Neuronal stem cell (in vitro differentiated cells): Measurements from ENCODE around the gene SARS1.

Experiments
- DNase-seq: peaks from one replicate; pipeline ENCODE4 v3.0.0-alpha.2; 2013; ENCODE audit warnings: low spot score
- H2AFZ ChIP-seq: one replicate; pipeline ENCODE4 v1.6.1; 2013; ENCODE audit warnings: mild to moderate bottlenecking, low read length, inconsistent platforms
- H2AK5ac ChIP-seq: 2 replicates; pipeline ENCODE4 v1.6.1; 2013; ENCODE audit warnings: low read depth, mild to moderate bottlenecking, inconsistent platforms, low read length, moderate library complexity, mixed read lengths
- H2BK120ac ChIP-seq: 2 replicates; pipeline ENCODE4 v1.6.1; 2013; ENCODE audit warnings: low read depth, mild to moderate bottlenecking, inconsistent platforms, low read length, moderate library complexity, mixed read lengths
- H2BK12ac ChIP-seq: one replicate; pipeline ENCODE4 v1.6.1; 2013; ENCODE audit warnings: low read length, inconsistent platforms
- H2BK15ac ChIP-seq: 2 replicates; pipeline ENCODE4 v1.6.1; 2013; ENCODE audit warnings: mild to moderate bottlenecking, low read length, inconsistent platforms, mixed read lengths
- H2BK5ac ChIP-seq: one replicate; pipeline ENCODE4 v1.6.1; 2013; ENCODE audit warnings: inconsistent platforms, mild to moderate bottlenecking, low read length, moderate library complexity
- H3K14ac ChIP-seq: one replicate; pipeline ENCODE4 v1.6.1; 2013; ENCODE audit warnings: low read length, inconsistent platforms
- H3K18ac ChIP-seq: 2 replicates; pipeline ENCODE4 v1.6.1; 2013; ENCODE audit warnings: low read length, inconsistent platforms
- H3K23ac ChIP-seq: 2 replicates; pipeline ENCODE4 v1.6.1; 2013; ENCODE audit warnings: low read depth, mild to moderate bottlenecking, mixed read lengths, low read length, inconsistent platforms; ENCODE audit not compliant: poor library complexity
- H3K27ac ChIP-seq: replicated peaks from 3 replicates; pipeline ENCODE4 v1.5.1; 2013; ENCODE audit warnings: low read length, inconsistent platforms
- H3K27me3 ChIP-seq, 3 experiments: 2 replicates each; pipeline ENCODE4 v1.6.1; 2013; ENCODE audit warnings: low read length in 3 of 3, mild to moderate bottlenecking in 2 of 3, inconsistent platforms in 1 of 3, low read depth in 1 of 3, mixed read lengths in 1 of 3, moderate library complexity in 1 of 3; ENCODE audit not compliant: control insufficient read depth in 3 of 3, insufficient read depth in 3 of 3
- H3K36me3 ChIP-seq, 2 donors: replicated peaks in 1 of 2; 2 replicates each; pipeline ENCODE4 v1.6.1; 2013; ENCODE audit warnings: low read length in 2 of 2; ENCODE audit not compliant: control insufficient read depth in 2 of 2, insufficient read depth in 2 of 2
- H3K4ac ChIP-seq: 2 replicates; pipeline ENCODE4 v1.6.1; 2013; ENCODE audit warnings: inconsistent platforms, mild to moderate bottlenecking, low read length, moderate library complexity
- H3K4me1 ChIP-seq, 2 donors: 1 replicate in 1 of 2; 2 replicates in 1 of 2; pipeline ENCODE4 v1.6.1; 2013; ENCODE audit warnings: low read length in 2 of 2, low read depth in 1 of 2; ENCODE audit not compliant: control insufficient read depth in 2 of 2, insufficient read depth in 1 of 2
- H3K4me2 ChIP-seq: one replicate; pipeline ENCODE4 v1.6.1; 2013; ENCODE audit warnings: mild to moderate bottlenecking, low read length, inconsistent platforms; ENCODE audit not compliant: insufficient read depth, poor library complexity, severe bottlenecking
- H3K4me3 ChIP-seq, 2 donors: 2 replicates each; pipeline ENCODE4 v1.5.1; 2013; ENCODE audit warnings: low read length in 2 of 2, mild to moderate bottlenecking in 2 of 2, inconsistent platforms in 1 of 2, moderate library complexity in 1 of 2
- H3K79me1 ChIP-seq: one replicate; pipeline ENCODE4 v1.6.1; 2013; ENCODE audit warnings: low read depth, mild to moderate bottlenecking, inconsistent platforms, low read length, moderate library complexity
- H3K9ac ChIP-seq: one replicate; pipeline ENCODE4 v1.6.1; 2013; ENCODE audit warnings: mild to moderate bottlenecking, low read depth, low read length, inconsistent platforms; ENCODE audit not compliant: poor library complexity
- H3K9me3 ChIP-seq, 2 donors: replicated peaks in 1 of 2; 2 replicates each; pipeline versions ENCODE3 to v1.6.1; 2013; ENCODE audit warnings: low read length in 2 of 2, mild to moderate bottlenecking in 2 of 2, inconsistent platforms in 1 of 2, low read depth in 1 of 2, mixed read lengths in 1 of 2, moderate library complexity in 1 of 2; ENCODE audit not compliant: control insufficient read depth in 2 of 2, insufficient read depth in 1 of 2
- H4K8ac ChIP-seq: one replicate; pipeline ENCODE4 v1.6.1; 2013; ENCODE audit warnings: low read depth, mild to moderate bottlenecking, inconsistent platforms, low read length, moderate library complexity
- H4K91ac ChIP-seq: one replicate; pipeline ENCODE4 v1.6.1; 2013; ENCODE audit warnings: low read length, low read depth, mild to moderate bottlenecking, inconsistent platforms; ENCODE audit not compliant: poor library complexity
- whole genome bisulfite sequencing, 2 donors: extraction: QIAGEN DNeasy Blood & Tissue Kit; methylation state at CpG; one replicate each; pipeline ENCODE4 v1.1.7; 2013; ENCODE audit warnings: missing lambda C conversion rate in 2 of 2, mixed read lengths in 1 of 2; ENCODE audit not compliant: insufficient read length in 2 of 2, insufficient replicate concordance in 1 of 2; ENCODE audit errors: extremely low coverage in 2 of 2; 5-methylcytosine and 5-hydroxymethylcytosine counted together

The SARS1 gene

DNA sequence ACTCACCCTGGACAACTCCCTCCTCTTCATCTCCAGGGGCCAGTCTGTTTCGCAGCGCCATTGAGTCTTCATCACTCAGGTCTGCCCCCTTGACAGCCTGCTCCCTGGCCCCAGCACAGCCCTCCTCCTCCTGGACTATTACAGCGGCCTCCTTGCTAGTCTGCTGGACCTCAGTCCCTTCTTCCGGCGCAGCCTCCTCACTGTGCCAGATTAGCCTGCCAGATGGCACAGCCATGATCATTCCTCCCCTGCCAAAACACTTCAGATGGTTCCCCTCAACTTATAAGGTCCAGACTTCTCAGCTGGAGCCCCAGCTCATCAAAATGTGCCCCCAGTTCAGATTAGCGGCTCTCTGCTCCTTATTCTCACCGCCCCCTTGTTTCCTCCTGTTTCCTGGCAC lies 28.7 kb downstream of the SARS1 start:
- no peak overlapping the region for H2AFZ ChIP-seq
- WGBS, 2 donors = no CpG with 5 or more reads among the region's 7 CpGs

DNA sequence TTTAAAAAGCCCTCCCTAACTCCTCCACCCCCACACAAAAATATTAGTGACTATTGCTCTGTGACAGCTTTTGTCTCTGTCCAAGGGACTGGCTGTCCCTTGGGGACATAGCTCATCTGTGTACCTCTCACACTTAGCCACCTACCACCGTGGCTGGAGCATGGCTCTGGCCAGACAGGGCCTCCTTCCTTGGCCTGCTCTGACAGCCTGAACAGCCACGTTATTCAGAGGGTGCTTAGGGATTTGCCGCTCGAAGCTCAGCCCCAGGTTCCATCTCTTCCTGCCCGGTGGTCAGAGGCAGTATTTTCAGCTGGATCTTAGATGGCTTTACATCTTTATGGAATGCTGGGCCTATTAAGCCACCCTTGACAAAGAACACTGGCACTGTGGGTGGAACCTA lies 29.5 kb downstream of the SARS1 start:
- H2AFZ ChIP-seq = no peak overlapping the region
- no peaks in the 10 kb centered on the region for H3K27me3 ChIP-seq
- DNase-seq = no peak
- no peak overlapping the region for H2BK5ac ChIP-seq
- H4K8ac ChIP-seq = no peak overlapping the region
- H3K23ac ChIP-seq = no peak overlapping the region
- H3K4me1 ChIP-seq = peaks cover 18 to 25% of the 10 kb centered on the region in 2 donors
- H3K14ac ChIP-seq = no peak overlapping the region
- H3K27ac ChIP-seq = no peak overlapping the region
- H3K18ac ChIP-seq = peak overlapping the region; percentile 58
- H3K9ac ChIP-seq = peak overlapping the region; percentile 56
- H4K91ac ChIP-seq = no peak overlapping the region
- H2BK120ac ChIP-seq = no peak overlapping the region
- H3K4me3 ChIP-seq = no peak overlapping the region
- WGBS, 2 donors = no CpG with 5 or more reads among the region's 5 CpGs
- peaks cover 5 to 22% of the 10 kb centered on the region in 2 donors for H3K36me3 ChIP-seq
- no peak overlapping the region for H2AK5ac ChIP-seq
- H3K9me3 ChIP-seq = no peaks in the 10 kb centered on the region
- H2BK12ac ChIP-seq = no peak overlapping the region
- H3K4ac ChIP-seq = no peak overlapping the region
- no peaks in the 10 kb centered on the region for H3K79me1 ChIP-seq
- no peak overlapping the region for H2BK15ac ChIP-seq
- H3K4me2 ChIP-seq = no peak overlapping the region

More for the DNA sequence above, 28.7 kb downstream of the SARS1 start:
- H3K27me3 ChIP-seq = no peaks in the 10 kb centered on the region
- H2BK12ac ChIP-seq = no peak overlapping the region
- H3K27ac ChIP-seq = no peak overlapping the region
- H4K8ac ChIP-seq = no peak overlapping the region
- peak overlapping the region; percentile 5 for H3K18ac ChIP-seq
- H2AK5ac ChIP-seq = no peak overlapping the region
- no peak overlapping the region for H2BK5ac ChIP-seq
- H2BK120ac ChIP-seq = no peak overlapping the region
- H3K79me1 ChIP-seq = no peaks in the 10 kb centered on the region
- H3K9ac ChIP-seq = no peak overlapping the region
- H4K91ac ChIP-seq = no peak overlapping the region
- peaks cover 15 to 26% of the 10 kb centered on the region in 2 donors for H3K4me1 ChIP-seq
- DNase-seq = no peak
- H3K4ac ChIP-seq = no peak overlapping the region
- H3K23ac ChIP-seq = no peak overlapping the region
- no peak overlapping the region for H2BK15ac ChIP-seq
- H3K4me3 ChIP-seq = no peak overlapping the region
- peaks cover 12 to 30% of the 10 kb centered on the region in 2 donors for H3K36me3 ChIP-seq
- H3K4me2 ChIP-seq = no peak overlapping the region
- no peaks in the 10 kb centered on the region for H3K9me3 ChIP-seq
- no peak overlapping the region for H3K14ac ChIP-seq

GRCh38 chr1:109243860-109244552 lies 30.3 kb downstream of the SARS1 start:
- H2BK15ac ChIP-seq = no peak overlapping the region
- no peak overlapping the region for H3K14ac ChIP-seq
- H3K9me3 ChIP-seq = no peaks in the 10 kb centered on the region
- H3K4me2 ChIP-seq = no peak overlapping the region
- no CpG with 5 or more reads among the region's 8 CpGs for WGBS, 2 donors
- no peak overlapping the region for H3K4me3 ChIP-seq
- no peak overlapping the region for H3K27ac ChIP-seq
- no peak overlapping the region for H3K18ac ChIP-seq
- DNase-seq = no peak
- H4K8ac ChIP-seq = no peak overlapping the region
- no peak overlapping the region for H4K91ac ChIP-seq
- peaks cover under 1 to 14% of the 10 kb centered on the region in 2 donors for H3K36me3 ChIP-seq
- H3K27me3 ChIP-seq = no peaks in the 10 kb centered on the region
- H2AFZ ChIP-seq = no peak overlapping the region
- H2BK12ac ChIP-seq = no peak overlapping the region
- peaks cover 19 to 28% of the 10 kb centered on the region in 2 donors for H3K4me1 ChIP-seq
- H3K4ac ChIP-seq = no peak overlapping the region
- no peak overlapping the region for H3K9ac ChIP-seq
- no peak overlapping the region for H2BK120ac ChIP-seq
- H2AK5ac ChIP-seq = no peak overlapping the region
- no peaks in the 10 kb centered on the region for H3K79me1 ChIP-seq
- H2BK5ac ChIP-seq = no peak overlapping the region
- no peak overlapping the region for H3K23ac ChIP-seq

GRCh38 chr1:109246141-109246551 lies 32.4 kb downstream of the SARS1 start:
- Histone ChIP-seq H3K9me3 (peaks cover 9 to 10% of the 10 kb centered on the region in 2 donors), H3K4me1 (peaks cover 23 to 31% of the 10 kb centered on the region in 2 donors), H3K27me3 (no peaks in the 10 kb centered on the region), H4K8ac (no peak overlapping the region), H2BK15ac (peak overlapping the region; percentile 30), H2BK120ac (no peak overlapping the region), H2AK5ac (peak overlapping the region; percentile 14), H2BK5ac (peak overlapping the region; percentile 26), H3K23ac (no peak overlapping the region), H3K4me3 (no peak overlapping the region), H3K4me2 (no peak overlapping the region), H3K18ac (peak overlapping the region; percentile 23), H3K36me3 (peaks cover 5 to 9% of the 10 kb centered on the region in 2 donors), H3K14ac (peak overlapping the region; percentile 25), H4K91ac (no peak overlapping the region), H3K27ac (no peak overlapping the region), H3K79me1 (peaks cover 13% of the 10 kb centered on the region), H2BK12ac (peak overlapping the region; percentile 86), H3K9ac (no peak overlapping the region), H3K4ac (peak overlapping the region; percentile 39), H2AFZ (no peak overlapping the region)
- no peak for DNase-seq
- no CpG with 5 or more reads among the region's 7 CpGs for WGBS, 2 donors
